Coronary artery (tissue), 2 donors: ENCODE data around the gene UCP2.

Source experiments
- DNase-seq: peaks from one replicate; pipeline ENCODE4 v3.0.0-alpha.2; 2017; ENCODE audit warnings: low spot score
- H3K27ac ChIP-seq, 2 donors: fragments of 200-600 bp; sonication (generic); one replicate each; pipeline ENCODE4 v1.5.1; 2016 to 2019
- H3K4me3 ChIP-seq: fragments of 200-600 bp; sonication (generic); 2 replicates; pipeline ENCODE4 v1.5.1; 2016; ENCODE audit warnings: mild to moderate bottlenecking, moderate library complexity
- TF ChIP-seq, protein P1 (sequence below): fragments of 200-600 bp; sonication (generic); IDR thresholded peaks from one replicate; pipeline ENCODE4 v1.5.1; 2019; ENCODE audit warnings: antibody characterized with exemption

The UCP2 gene

DNA sequence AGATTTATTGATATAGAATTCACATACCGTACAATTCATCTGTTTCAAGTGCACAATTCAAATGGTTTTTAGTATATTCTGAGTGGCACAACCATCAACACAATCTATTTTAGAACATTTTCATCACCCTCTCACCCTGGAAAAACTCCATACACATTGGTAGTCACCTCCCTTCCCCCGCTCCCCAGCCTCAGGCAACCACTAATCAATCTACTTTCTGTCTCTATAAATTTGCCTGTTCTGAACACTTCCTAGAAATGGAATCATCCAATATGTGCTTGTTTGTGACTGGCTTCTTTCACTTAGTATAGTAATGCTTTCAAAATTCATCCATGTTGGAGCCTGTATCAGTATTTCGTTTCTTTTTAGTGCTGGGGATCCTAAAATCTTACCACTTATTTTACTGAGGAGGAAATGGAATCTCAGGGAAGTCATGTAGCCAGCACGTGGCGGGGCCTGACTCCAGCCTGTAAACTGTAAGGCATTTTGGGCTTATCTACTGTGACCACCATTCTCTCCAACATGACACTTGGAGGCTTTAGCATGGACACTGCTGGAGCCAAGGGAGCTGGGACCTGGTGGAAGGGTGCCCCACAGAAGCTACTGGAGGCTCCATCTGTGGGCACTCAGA, 27.1 kb upstream of the UCP2 start:
- H3K4me3 ChIP-seq = no peak overlapping the region
- TF ChIP-seq, protein P1, sequence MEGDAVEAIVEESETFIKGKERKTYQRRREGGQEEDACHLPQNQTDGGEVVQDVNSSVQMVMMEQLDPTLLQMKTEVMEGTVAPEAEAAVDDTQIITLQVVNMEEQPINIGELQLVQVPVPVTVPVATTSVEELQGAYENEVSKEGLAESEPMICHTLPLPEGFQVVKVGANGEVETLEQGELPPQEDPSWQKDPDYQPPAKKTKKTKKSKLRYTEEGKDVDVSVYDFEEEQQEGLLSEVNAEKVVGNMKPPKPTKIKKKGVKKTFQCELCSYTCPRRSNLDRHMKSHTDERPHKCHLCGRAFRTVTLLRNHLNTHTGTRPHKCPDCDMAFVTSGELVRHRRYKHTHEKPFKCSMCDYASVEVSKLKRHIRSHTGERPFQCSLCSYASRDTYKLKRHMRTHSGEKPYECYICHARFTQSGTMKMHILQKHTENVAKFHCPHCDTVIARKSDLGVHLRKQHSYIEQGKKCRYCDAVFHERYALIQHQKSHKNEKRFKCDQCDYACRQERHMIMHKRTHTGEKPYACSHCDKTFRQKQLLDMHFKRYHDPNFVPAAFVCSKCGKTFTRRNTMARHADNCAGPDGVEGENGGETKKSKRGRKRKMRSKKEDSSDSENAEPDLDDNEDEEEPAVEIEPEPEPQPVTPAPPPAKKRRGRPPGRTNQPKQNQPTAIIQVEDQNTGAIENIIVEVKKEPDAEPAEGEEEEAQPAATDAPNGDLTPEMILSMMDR = no peak
- DNase-seq = peak; percentile 49
- H3K27ac ChIP-seq = no peak overlapping the region

DNA sequence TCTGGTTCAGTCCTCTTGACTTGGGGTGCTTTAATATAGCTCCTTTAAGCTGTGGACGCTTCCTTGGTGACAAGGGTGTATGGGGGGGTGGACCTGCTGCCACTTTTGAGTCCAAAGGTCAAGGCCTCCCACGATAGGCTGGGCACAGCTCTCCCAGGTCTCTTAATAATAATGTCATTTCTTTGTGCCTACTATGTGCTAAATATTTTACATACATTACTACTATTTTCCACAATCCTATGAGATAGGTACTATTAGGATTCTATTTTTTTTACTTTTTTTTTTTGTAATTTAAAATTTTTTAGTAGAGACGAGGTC, 26.5 kb upstream of the UCP2 start:
- DNase-seq = no peak
- no peak overlapping the region for H3K27ac ChIP-seq
- no peak overlapping the region for H3K4me3 ChIP-seq
- TF ChIP-seq, protein P1 = no peak

DNA sequence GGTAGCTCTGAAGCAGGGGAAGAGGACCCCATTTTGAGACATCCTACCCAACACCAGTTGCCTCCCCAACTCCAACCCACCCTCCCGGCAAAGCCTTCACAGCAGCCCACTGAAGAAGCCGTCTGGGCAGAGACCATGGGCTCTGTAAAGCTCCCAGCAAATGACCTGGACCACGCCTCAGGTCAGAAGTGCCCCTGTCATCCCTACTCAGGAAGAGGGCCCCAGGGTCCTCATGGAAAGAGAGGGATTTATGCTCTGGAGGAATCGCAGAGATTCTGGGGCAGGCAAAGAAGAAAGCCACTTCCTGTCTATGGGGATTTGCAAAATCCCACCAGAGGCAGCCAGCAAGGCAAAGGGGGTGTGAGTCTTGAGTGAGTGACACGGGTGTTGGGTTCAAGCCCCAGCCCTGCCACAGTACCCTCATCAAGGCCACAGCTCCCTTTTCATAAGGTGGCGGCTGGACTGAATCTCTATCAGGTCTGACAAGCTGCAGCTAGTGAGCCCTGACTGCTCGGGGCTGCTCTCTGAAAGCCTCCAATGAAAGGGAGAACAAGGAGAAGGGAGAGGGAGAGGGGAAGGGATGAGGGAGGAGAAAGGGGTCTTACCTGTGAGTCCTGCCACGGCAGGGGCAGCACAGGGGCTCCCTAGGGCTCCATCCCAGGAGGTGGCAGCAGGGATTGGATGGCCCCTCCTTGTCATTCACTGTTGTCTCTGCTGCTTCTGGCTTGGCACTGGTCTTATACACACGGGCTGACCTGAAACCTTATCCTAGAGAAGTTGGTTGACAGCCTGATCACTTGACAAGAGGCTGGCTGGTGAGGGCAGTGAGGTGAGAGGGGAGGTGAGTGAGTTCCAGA, 26.0 kb upstream of the UCP2 start, which contains the start of gene UCP3:
Gene UCP3 (minus strand): TSS at position 713 of the 857 bp plus-strand sequence. CDS start 2,043 bp downstream, outside the sequence.
- TF ChIP-seq, protein P1 = no peak
- no peak within 1 kb of the TSS for H3K4me3 ChIP-seq
- DNase-seq = peak; percentile 59

DNA sequence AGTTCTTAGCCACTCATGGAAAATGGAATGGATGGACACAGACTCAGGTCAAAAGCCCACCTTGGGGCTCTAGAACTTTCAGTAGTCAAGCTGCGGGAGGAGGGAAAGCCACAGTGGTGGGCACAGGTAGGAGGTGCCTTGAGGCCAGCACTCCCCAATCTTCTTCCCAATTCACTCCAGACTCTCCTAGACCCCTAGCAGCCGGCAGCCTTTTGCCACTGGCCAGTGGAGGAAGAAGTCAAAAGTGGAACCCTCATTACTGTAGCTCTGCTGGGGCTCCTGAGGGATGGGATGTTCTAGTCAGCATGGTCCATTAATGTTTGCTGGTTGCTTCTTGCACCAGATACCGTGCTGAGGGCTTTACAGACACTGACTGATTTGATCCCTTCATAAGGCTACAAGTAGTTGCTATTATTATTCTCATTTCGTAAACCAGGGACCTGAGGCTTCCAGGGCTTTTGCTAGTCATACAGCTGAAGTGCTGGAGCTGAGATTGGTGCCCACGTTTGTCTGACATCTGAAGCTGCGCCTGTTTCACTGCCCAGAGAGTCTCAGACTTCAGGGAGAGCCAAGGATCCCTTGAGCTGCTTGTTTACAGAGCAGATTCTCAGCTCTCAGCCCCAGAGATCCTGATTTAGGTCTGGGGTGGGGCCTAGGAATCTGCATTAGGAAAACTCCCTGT, 25.2 kb upstream of the UCP2 start:
- TF ChIP-seq, protein P1 = no peak
- H3K4me3 ChIP-seq = no peak overlapping the region
- no peak overlapping the region for H3K27ac ChIP-seq
- peak; percentile 54 for DNase-seq

More for the DNA sequence above, 26.0 kb upstream of the UCP2 start, which contains the start of gene UCP3:
- no peak within 1 kb of the TSS for H3K27ac ChIP-seq

DNA sequence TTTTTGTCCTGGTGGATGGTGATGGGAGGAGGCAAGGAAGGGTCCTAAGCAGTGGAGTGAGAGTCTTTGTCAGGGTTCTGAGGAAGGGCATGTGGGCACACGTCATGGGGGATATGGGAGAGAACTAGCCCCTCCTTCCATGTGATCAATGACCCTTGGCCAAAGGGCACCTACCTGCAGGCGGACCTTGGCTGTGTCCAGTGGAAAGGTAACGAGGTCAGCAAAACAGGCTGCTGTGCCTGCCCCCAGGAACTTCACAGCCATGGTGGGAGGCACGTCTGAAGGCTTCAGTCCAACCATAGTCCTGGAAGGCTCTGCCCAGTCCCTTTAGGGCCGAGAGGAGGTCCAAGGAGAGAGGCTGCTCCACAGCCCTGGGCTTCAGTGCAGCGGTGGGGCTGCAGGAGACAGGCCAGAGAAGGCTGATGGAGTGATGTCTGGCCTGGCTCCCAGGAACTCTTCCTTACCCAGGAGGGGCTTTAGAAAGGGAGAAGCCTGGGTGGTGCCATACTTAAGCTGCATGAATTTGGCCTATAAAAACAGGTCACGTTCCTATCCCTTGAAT, 24.2 kb upstream of the UCP2 start:
- TF ChIP-seq, protein P1 = no peak
- no peak overlapping the region for H3K4me3 ChIP-seq
- peak; percentile 56 for DNase-seq
- no peak overlapping the region for H3K27ac ChIP-seq

DNA sequence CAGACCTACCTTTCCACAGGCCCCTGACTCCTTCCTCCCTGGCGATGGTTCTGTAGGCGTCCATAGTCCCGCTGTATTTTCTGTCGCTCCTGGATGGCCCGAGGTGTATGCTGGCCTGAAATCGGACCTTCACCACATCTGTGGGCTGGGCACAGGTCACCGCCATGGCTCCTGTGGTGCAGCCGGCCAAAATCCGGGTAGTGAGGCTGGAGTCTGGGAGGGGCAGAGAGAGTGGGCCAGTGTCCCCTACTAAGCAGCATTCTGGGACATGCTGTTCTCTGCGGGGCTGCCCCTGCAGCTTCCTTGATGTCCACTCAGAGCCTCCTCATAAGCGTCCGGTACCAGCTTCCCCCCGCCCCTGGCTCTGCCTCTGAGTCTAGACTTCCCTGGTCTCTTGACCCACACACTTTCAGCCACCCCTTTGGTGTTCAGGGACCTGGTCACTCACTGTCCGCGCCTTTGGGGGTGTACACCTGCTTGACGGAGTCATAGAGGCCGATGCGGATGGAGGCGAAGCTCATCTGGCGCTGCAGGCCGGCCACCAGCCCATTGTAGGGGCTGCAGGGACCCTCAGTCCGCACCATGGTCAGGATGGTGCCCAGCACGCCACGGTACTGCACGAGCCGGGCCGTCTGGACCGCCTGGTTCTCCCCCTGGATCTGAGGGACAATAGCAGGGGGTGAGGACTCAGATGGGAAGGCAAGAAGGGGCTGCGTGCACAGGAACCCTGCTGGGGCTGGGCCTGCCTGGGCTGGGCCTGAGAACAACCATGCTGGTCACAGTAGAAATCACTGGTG, 23.3 kb upstream of the UCP2 start:
- DNase-seq = peak; percentile 58

More for the DNA sequence above, 23.3 kb upstream of the UCP2 start:
- Histone ChIP-seq H3K27ac (no peak overlapping the region), H3K4me3 (no peak overlapping the region)
- TF ChIP-seq, protein P1 = no peak
